Body of pancreas (tissue), 4 donors: ENCODE results near the gene ST6GAL1.
"Not testable (repeated sequence)": the region's sequence is repeated elsewhere in the genome, so short reads cannot be mapped to it uniquely, and the experiment has no call there.

Experiments used
- POLR2A ChIP-seq, 3 donors: fragments of 450-650 bp; IDR thresholded peaks; one replicate each; pipeline ENCODE4 v1.6.1; 2016; ENCODE audit warnings: antibody characterized with exemption in 3 of 3, mild to moderate bottlenecking in 2 of 3
- TF ChIP-seq, protein P1 (sequence below), 7 experiments: fragments of 450-650 bp in 4 of 7; fragments of 200-600 bp in 3 of 7; sonication (generic) in 3 of 7; IDR thresholded peaks; one replicate each; pipeline ENCODE4 v1.5.1; 2016 to 2019; ENCODE audit warnings: antibody characterized with exemption in 7 of 7

- TF ChIP-seq, protein P1, sequence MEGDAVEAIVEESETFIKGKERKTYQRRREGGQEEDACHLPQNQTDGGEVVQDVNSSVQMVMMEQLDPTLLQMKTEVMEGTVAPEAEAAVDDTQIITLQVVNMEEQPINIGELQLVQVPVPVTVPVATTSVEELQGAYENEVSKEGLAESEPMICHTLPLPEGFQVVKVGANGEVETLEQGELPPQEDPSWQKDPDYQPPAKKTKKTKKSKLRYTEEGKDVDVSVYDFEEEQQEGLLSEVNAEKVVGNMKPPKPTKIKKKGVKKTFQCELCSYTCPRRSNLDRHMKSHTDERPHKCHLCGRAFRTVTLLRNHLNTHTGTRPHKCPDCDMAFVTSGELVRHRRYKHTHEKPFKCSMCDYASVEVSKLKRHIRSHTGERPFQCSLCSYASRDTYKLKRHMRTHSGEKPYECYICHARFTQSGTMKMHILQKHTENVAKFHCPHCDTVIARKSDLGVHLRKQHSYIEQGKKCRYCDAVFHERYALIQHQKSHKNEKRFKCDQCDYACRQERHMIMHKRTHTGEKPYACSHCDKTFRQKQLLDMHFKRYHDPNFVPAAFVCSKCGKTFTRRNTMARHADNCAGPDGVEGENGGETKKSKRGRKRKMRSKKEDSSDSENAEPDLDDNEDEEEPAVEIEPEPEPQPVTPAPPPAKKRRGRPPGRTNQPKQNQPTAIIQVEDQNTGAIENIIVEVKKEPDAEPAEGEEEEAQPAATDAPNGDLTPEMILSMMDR (IDR thresholded peaks at IDR 0.05), result not testable (repeated sequence)
- TF ChIP-seq POLR2A (IDR thresholded peaks at IDR 0.05), result not testable (repeated sequence)
Observed at GRCh38 chr3:186953992-186954699, 23.8 kb downstream of the ST6GAL1 start.
